ENCODE data around the gene KDM5B. TPM values are rescaled to one million over a fixed set of nuclear protein-coding genes. Genes with fewer than 3 reads are reported as not detected.

The KDM5B gene
- polyA plus RNA-seq, 3 donors: 3.4 to 12.5 (median 10.6) TPM

DNA sequence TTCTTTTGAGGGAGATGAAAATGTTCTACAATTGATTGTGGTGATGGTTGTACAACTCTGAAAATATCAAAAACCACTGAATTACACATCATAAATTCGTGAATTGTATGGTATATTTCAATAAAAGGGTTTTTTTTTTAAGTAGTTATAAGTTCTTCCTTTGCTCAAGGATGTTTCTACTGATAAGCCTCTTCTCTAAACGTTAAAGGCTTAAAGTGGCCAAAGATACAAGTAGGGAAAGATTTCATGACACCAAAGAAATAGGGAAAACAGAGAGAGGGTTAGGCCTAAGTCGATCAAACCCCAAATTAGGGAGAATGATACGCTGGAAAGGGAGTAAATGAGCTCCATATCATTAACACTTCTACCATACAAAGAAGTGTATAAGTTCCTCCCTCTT lies 4.1 kb downstream of the KDM5B start:
- TF ChIP-seq, protein P1, sequence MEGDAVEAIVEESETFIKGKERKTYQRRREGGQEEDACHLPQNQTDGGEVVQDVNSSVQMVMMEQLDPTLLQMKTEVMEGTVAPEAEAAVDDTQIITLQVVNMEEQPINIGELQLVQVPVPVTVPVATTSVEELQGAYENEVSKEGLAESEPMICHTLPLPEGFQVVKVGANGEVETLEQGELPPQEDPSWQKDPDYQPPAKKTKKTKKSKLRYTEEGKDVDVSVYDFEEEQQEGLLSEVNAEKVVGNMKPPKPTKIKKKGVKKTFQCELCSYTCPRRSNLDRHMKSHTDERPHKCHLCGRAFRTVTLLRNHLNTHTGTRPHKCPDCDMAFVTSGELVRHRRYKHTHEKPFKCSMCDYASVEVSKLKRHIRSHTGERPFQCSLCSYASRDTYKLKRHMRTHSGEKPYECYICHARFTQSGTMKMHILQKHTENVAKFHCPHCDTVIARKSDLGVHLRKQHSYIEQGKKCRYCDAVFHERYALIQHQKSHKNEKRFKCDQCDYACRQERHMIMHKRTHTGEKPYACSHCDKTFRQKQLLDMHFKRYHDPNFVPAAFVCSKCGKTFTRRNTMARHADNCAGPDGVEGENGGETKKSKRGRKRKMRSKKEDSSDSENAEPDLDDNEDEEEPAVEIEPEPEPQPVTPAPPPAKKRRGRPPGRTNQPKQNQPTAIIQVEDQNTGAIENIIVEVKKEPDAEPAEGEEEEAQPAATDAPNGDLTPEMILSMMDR (IDR thresholded peaks at IDR 0.05): no peak

DNA sequence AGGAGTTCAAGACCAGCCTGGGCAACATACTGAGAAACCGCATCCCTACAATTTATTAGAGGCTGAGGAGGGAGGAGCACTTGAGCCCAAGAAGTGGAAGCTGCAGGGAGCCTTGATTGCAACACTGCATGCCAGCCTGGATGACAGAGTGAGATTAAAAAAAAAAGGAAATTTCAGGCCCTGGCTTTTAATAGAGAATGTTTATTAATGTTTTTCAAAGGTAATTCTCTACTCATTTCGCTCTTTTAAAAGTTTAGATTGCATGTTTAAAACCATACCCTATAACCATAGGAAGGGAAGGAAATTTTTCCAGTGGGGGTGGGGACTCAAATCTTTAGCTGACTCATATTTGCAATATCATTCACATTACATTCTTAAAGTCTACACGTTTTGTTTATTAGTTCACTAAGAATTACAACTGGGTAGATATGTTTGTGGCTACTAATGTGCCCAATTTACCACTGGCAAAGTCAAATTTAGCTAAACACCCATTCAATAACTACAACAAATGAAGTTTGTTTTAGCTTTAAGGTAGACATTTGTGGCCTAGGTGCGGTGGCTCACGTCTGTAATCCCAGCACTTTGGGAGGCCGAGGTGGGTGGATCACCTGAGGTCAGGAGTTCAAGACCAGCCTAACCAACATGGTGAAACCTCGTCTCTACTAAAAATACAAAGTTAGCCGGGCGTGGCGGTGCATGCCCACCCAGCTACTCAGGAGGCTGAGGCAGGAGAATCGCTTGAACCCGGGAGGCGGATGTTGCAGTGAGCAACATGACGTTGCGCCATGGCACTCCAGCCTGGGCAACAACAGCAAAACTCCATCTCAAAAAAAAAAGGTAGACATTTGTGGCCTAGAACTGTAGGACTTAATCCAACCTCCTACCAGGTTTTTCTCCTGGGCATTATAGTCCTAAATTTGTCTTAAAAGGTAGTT lies 5.0 kb downstream of the KDM5B start:
- TF ChIP-seq, protein P1 (IDR thresholded peaks at IDR 0.05): no peak
- Mint-ChIP-seq H3K9me3 (no peaks in the 10 kb centered on the region), H3K36me3 (peaks cover 0 to 5% of the 10 kb centered on the region in 2 donors), H3K27me3 (ENCODE audit: low read depth in 3 of 3) (no peaks in the 10 kb centered on the region), H3K4me1 (peaks cover 32% of the 10 kb centered on the region), H3K4me3 (no peak overlapping the region), H3K27ac (peak overlapping the region in 4 of 7 donors; percentile 25 to 65 (median 54))
- Histone ChIP-seq H3K36me3 (replicated peaks in 1 of 2; ENCODE audit: control insufficient read depth in 1 of 2, insufficient read depth in 2 of 2, low read length in 2 of 2) (no peaks in the 10 kb centered on the region), H2AFZ (ENCODE audit: insufficient read depth, low read depth, low read length, poor library complexity, severe bottlenecking) (no peak overlapping the region), H3K27me3 (ENCODE audit: control insufficient read depth in 2 of 2, insufficient read depth in 2 of 2, low read length in 2 of 2) (no peaks in the 10 kb centered on the region), H4K20me1 (ENCODE audit: insufficient read depth, low read length) (peaks cover 68% of the 10 kb centered on the region), H3K9me3 (replicated peaks in 1 of 2; ENCODE audit: control insufficient read depth in 1 of 2, insufficient read depth in 1 of 2, low read length in 2 of 2) (no peaks in the 10 kb centered on the region), H3K9ac (ENCODE audit: insufficient read depth, low read length, poor library complexity, severe bottlenecking) (no peak overlapping the region), H3K27ac (ENCODE audit: low read depth in 1 of 2, low read length in 2 of 2) (peak overlapping the region in 1 of 2 donors; percentile 40), H3K4me1 (ENCODE audit: control insufficient read depth in 1 of 2, insufficient read depth in 2 of 2, low read length in 2 of 2) (peaks cover 24 to 28% of the 10 kb centered on the region in 2 donors), H3K4me3 (replicated peaks in 1 of 3; ENCODE audit: low read depth in 2 of 3, low read length in 3 of 3) (no peak overlapping the region), H3K79me2 (ENCODE audit: insufficient read depth, low read length) (peaks cover 93% of the 10 kb centered on the region), H3K4me2 (replicated peaks; ENCODE audit: extremely low read depth, low read length, poor library complexity, severe bottlenecking) (no peak overlapping the region)
- intact Hi-C loops (cut with micrococcal nuclease): no loop called here
- WGBS (ENCODE audit: insufficient coverage): 70% methylated on average over 4 of the region's 15 CpGs
- DNase-seq: peak; percentile 37 to 47 (median 43)

More for the DNA sequence above, 4.1 kb downstream of the KDM5B start:
- Histone ChIP-seq H4K20me1 (ENCODE audit: insufficient read depth, low read length) (peaks cover 60% of the 10 kb centered on the region), H3K36me3 (replicated peaks in 1 of 2; ENCODE audit: control insufficient read depth in 1 of 2, insufficient read depth in 2 of 2, low read length in 2 of 2) (no peaks in the 10 kb centered on the region), H3K27me3 (ENCODE audit: control insufficient read depth in 2 of 2, insufficient read depth in 2 of 2, low read length in 2 of 2) (no peaks in the 10 kb centered on the region), H3K4me3 (replicated peaks in 1 of 3; ENCODE audit: low read depth in 2 of 3, low read length in 3 of 3) (no peak overlapping the region), H3K9me3 (replicated peaks in 1 of 2; ENCODE audit: control insufficient read depth in 1 of 2, insufficient read depth in 1 of 2, low read length in 2 of 2) (no peaks in the 10 kb centered on the region), H3K9ac (ENCODE audit: insufficient read depth, low read length, poor library complexity, severe bottlenecking) (no peak overlapping the region), H3K4me1 (ENCODE audit: control insufficient read depth in 1 of 2, insufficient read depth in 2 of 2, low read length in 2 of 2) (peaks cover 29 to 35% of the 10 kb centered on the region in 2 donors), H3K79me2 (ENCODE audit: insufficient read depth, low read length) (peaks cover 88% of the 10 kb centered on the region), H3K4me2 (replicated peaks; ENCODE audit: extremely low read depth, low read length, poor library complexity, severe bottlenecking) (no peak overlapping the region), H2AFZ (ENCODE audit: insufficient read depth, low read depth, low read length, poor library complexity, severe bottlenecking) (no peak overlapping the region), H3K27ac (ENCODE audit: low read depth in 1 of 2, low read length in 2 of 2) (no peak overlapping the region)
- intact Hi-C loops (cut with micrococcal nuclease): no loop called here
- H3K27me3 Mint-ChIP-seq (ENCODE audit: low read depth in 3 of 3): peaks cover 2 to 4% (median 4%) of the 10 kb centered on the region in 3 donors
- DNase-seq: no peak
- peaks cover 0 to 5% of the 10 kb centered on the region in 2 donors for H3K36me3 Mint-ChIP-seq
- H3K4me3 Mint-ChIP-seq: no peak overlapping the region
- H3K9me3 Mint-ChIP-seq: no peaks in the 10 kb centered on the region
- no peak overlapping the region for H3K27ac Mint-ChIP-seq
- no CpG with 5 or more reads among the region's 4 CpGs for WGBS (ENCODE audit: insufficient coverage)
- peaks cover 38% of the 10 kb centered on the region for H3K4me1 Mint-ChIP-seq

All from CD14-positive monocyte (primary cell).